Panc1 (cell line): Measurements from ENCODE around the gene GABRG3. TPM values are rescaled to one million over a fixed set of nuclear protein-coding genes. Genes with fewer than 3 reads are reported as not detected.

Source experiments
- ATAC-seq: fragments of 200-7000 bp; cut with Tn5 transposase; 2 replicates; pipeline ENCODE4 v1.9.1; 2020; ENCODE audit warnings: mild to moderate bottlenecking, moderate library complexity
- BruUV-seq: library from RNA; stranded (reverse); fragments of 400-500 nt; replicated peaks from 2 replicates; lab custom pipeline; 2021; lab: Mats Ljungman, UMichigan
- CTCF ChIA-PET: fragments of 300-600 bp; sonication (Branson Sonifier 250); formaldehyde crosslinking; loops from one replicate; lab custom pipeline; 2022; ENCODE audit warnings: antibody characterized with exemption; lab: Charles Lee
- POLR2A ChIA-PET: fragments of 300-600 bp; sonication (Branson Sonifier 250); formaldehyde crosslinking; loops from one replicate; lab custom pipeline; 2022; ENCODE audit warnings: antibody characterized with exemption; lab: Charles Lee
- DNase-seq: peaks from one replicate; pipeline ENCODE4 v3.0.0-alpha.2; 2010; ENCODE audit warnings: low read depth, low spot score
- H3K27ac ChIP-seq: 2 replicates; pipeline ENCODE4 v1.5.1; 2011; ENCODE audit warnings: mild to moderate bottlenecking, low read length, inconsistent platforms
- H3K27me3 ChIP-seq: fragments of 200-500 bp; sonication (Bioruptor generic); 2 replicates; pipeline ENCODE4 v1.6.0; 2014; ENCODE audit warnings: low read length, inconsistent platforms; ENCODE audit not compliant: control insufficient read depth, insufficient read depth
- H3K36me3 ChIP-seq: fragments of 200-500 bp; sonication (Bioruptor generic); 2 replicates; pipeline ENCODE4 v1.5.1; 2014; ENCODE audit warnings: inconsistent platforms, mild to moderate bottlenecking, low read length, moderate library complexity; ENCODE audit not compliant: control insufficient read depth, insufficient read depth
- H3K4me1 ChIP-seq: 2 replicates; pipeline ENCODE4 v1.5.1; 2011; ENCODE audit warnings: inconsistent platforms, mild to moderate bottlenecking, low read length, moderate library complexity; ENCODE audit not compliant: control insufficient read depth, insufficient read depth
- H3K4me3 ChIP-seq, 2 experiments: 2 replicates each; pipeline ENCODE4 v1.5.1; 2011 to 2012; ENCODE audit warnings: low read depth in 2 of 2, low read length in 2 of 2, mild to moderate bottlenecking in 2 of 2, inconsistent platforms in 1 of 2, moderate library complexity in 1 of 2
- H3K9me3 ChIP-seq: fragments of 200-500 bp; sonication (Bioruptor generic); 2 replicates; pipeline ENCODE4 v1.5.1; 2014; ENCODE audit warnings: low read depth, mild to moderate bottlenecking, inconsistent platforms, low read length, moderate library complexity; ENCODE audit not compliant: control insufficient read depth, insufficient read depth
- CTCF ChIP-seq: fragments of 450-650 bp; IDR thresholded peaks from 2 replicates; pipeline ENCODE4 v1.5.1; 2017; ENCODE audit warnings: mild to moderate bottlenecking
- POLR2AphosphoS5 ChIP-seq: IDR thresholded peaks from 2 replicates; pipeline ENCODE4 v1.6.1; 2012; ENCODE audit warnings: mild to moderate bottlenecking, low read depth, low read length, moderate library complexity
- REST ChIP-seq, 2 experiments: IDR thresholded peaks; 2 replicates each; pipeline ENCODE4 v1.6.1; 2011 to 2012; ENCODE audit warnings: low read depth in 2 of 2, control low read depth in 1 of 2, low read length in 1 of 2, mild to moderate bottlenecking in 1 of 2, moderate library complexity in 1 of 2; ENCODE audit not compliant: insufficient read depth in 1 of 2
- SIN3A ChIP-seq: IDR thresholded peaks from 2 replicates; pipeline ENCODE4 v1.6.1; 2012; ENCODE audit warnings: low read depth, mild to moderate bottlenecking, low read length, moderate library complexity, borderline replicate concordance; ENCODE audit not compliant: insufficient read depth
- TCF7L2 ChIP-seq: IDR thresholded peaks from 2 replicates; pipeline ENCODE4 v1.6.1; 2011; ENCODE audit warnings: mild to moderate bottlenecking, low read depth, low read length, inconsistent platforms
- in situ Hi-C: cut with HindIII; loops from 2 replicates; pipeline ENCODE4 v1.10.0; 2016; ENCODE audit warnings: low sequenced_read_pairs, low pct_unique_long_range_greater_than_20kb
- intact Hi-C: fragments of 100-400 bp; cut with micrococcal nuclease; formaldehyde crosslinking; loops from one replicate; pipeline ENCODE4 v1.10.0; 2022; ENCODE audit not compliant: unreplicated experiment
- total RNA-seq: library from RNA; stranded (reverse); gene quantifications from one replicate; pipeline ENCODE4 v1.2.1, GENCODE V29; 2021; ENCODE audit not compliant: unreplicated experiment

The GABRG3 gene
- total RNA-seq, 1 experiment from 2014 or later, result not detected

- Histone ChIP-seq H3K4me3 (no peak overlapping the region), H3K27ac (no peak overlapping the region), H3K9me3 (no peaks in the 10 kb centered on the region), H3K27me3 (no peaks in the 10 kb centered on the region), H3K36me3 (no peaks in the 10 kb centered on the region), H3K4me1 (no peaks in the 10 kb centered on the region)
- ATAC-seq (no peak), DNase-seq (no peak)
- ChIA-PET POLR2A (no interaction called here), CTCF (no interaction called here)
- in situ Hi-C loops, result no loop called here
- no TSS peak for BruUV-seq
- TF ChIP-seq SIN3A (no peak), REST (IDR thresholded peaks at IDR 0.05; ENCODE audit: insufficient read depth in 1 of 2, low read depth in 2 of 2, low read length in 1 of 2) (no peak), CTCF (no peak), POLR2AphosphoS5 (no peak), TCF7L2 (no peak)
- intact Hi-C loops, result no loop called here
These were observed 260.8 kb downstream of the GABRG3 start for GRCh38 chr15:27231811-27232210.

GRCh38 chr15:27232876-27233275, 261.9 kb downstream of the GABRG3 start:
- H3K36me3 ChIP-seq, result no peaks in the 10 kb centered on the region
- no peaks in the 10 kb centered on the region for H3K27me3 ChIP-seq
- H3K4me3 ChIP-seq, result no peak overlapping the region
- intact Hi-C loops, result no loop called here
- no peak for DNase-seq
- in situ Hi-C loops, result no loop called here
- ATAC-seq, result no peak
- H3K27ac ChIP-seq, result no peak overlapping the region
- no peak for TF ChIP-seq POLR2AphosphoS5
- no peak for TF ChIP-seq SIN3A
- no peak for TF ChIP-seq CTCF
- TF ChIP-seq REST (IDR thresholded peaks at IDR 0.05; ENCODE audit: insufficient read depth in 1 of 2, low read depth in 2 of 2, low read length in 1 of 2), result no peak
- no peak for TF ChIP-seq TCF7L2
- no TSS peak for BruUV-seq
- ChIA-PET POLR2A (no interaction called here), CTCF (no interaction called here)
- H3K4me1 ChIP-seq, result no peaks in the 10 kb centered on the region
- no peaks in the 10 kb centered on the region for H3K9me3 ChIP-seq
